ENCODE results near the gene PRR5L.

DNA sequence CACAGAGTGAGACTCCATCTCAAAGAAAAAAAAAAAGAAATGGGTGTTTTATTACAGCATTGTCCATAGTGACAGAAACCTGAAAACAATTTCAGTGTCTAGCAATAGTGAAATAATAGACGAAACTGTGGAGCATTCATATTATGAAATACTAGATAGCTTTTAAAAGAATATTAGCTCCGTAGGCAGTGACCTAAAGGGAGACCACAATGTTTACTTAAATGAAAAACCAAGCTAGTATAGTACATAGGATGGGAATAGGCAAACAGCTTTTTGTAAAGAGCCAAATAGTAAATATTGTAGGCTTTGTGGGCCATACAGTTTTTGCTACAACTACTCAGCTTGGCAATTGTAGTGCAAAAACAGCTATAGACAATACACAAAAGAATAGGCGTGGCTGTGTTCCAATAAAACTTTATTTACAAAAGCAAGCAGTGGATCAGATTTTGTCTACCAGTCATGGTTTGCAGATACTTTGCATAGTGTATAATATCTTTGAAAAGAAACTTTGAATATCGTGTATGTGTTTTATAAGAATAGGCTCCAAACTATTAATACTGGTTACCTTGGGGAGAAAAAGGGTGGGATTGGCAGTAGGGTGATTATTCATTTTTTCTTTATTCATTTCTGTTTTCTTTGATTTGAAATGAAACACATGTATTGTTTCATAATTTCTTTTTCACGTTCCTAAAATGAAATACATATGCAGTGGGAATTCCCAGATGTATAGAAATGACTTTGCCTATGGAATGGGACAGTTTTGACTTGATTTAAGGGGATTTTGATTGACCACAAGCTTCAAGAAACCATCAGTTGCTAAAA is 50.7 kb downstream of the PRR5L start:
- TF ChIP-seq, protein P1, sequence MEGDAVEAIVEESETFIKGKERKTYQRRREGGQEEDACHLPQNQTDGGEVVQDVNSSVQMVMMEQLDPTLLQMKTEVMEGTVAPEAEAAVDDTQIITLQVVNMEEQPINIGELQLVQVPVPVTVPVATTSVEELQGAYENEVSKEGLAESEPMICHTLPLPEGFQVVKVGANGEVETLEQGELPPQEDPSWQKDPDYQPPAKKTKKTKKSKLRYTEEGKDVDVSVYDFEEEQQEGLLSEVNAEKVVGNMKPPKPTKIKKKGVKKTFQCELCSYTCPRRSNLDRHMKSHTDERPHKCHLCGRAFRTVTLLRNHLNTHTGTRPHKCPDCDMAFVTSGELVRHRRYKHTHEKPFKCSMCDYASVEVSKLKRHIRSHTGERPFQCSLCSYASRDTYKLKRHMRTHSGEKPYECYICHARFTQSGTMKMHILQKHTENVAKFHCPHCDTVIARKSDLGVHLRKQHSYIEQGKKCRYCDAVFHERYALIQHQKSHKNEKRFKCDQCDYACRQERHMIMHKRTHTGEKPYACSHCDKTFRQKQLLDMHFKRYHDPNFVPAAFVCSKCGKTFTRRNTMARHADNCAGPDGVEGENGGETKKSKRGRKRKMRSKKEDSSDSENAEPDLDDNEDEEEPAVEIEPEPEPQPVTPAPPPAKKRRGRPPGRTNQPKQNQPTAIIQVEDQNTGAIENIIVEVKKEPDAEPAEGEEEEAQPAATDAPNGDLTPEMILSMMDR (IDR thresholded peaks at IDR 0.05; ENCODE audit: low read depth, low read length), result no peak
- no peak for TF ChIP-seq EZH2phosphoT487 (IDR thresholded peaks at IDR 0.05; ENCODE audit: low read depth)
